Erythroblast (primary cell): ENCODE measurements around the gene TCAF1.

Source experiments
- GATA1 ChIP-seq: IDR thresholded peaks from 2 replicates; pipeline ENCODE4 v1.6.1; 2011; ENCODE audit warnings: low read depth, mild to moderate bottlenecking, control low read depth, low read length, moderate library complexity
- POLR2A ChIP-seq: IDR thresholded peaks from 2 replicates; pipeline ENCODE4 v1.6.1; 2011; ENCODE audit warnings: mild to moderate bottlenecking, low read length

- TF ChIP-seq POLR2A (no peak), GATA1 (no peak)
Observed at GRCh38 chr7:143886826-143887477, 15.0 kb downstream of the TCAF1 start.
